Epithelial cell of prostate (primary cell): Measurements from ENCODE around the gene FLG.
"Not testable (repeated sequence)": the region's sequence is repeated elsewhere in the genome, so short reads cannot be mapped to it uniquely, and the experiment has no call there.

Source experiments
- DNase-seq: peaks from one replicate; pipeline ENCODE4 v3.0.0-alpha.2; 2011; ENCODE audit warnings: low read depth, low spot score
- H3K27ac ChIP-seq: fragments of 450-650 bp; 2 replicates; pipeline ENCODE4 v1.5.1; 2017; ENCODE audit warnings: mild to moderate bottlenecking

Gene FLG

DNA sequence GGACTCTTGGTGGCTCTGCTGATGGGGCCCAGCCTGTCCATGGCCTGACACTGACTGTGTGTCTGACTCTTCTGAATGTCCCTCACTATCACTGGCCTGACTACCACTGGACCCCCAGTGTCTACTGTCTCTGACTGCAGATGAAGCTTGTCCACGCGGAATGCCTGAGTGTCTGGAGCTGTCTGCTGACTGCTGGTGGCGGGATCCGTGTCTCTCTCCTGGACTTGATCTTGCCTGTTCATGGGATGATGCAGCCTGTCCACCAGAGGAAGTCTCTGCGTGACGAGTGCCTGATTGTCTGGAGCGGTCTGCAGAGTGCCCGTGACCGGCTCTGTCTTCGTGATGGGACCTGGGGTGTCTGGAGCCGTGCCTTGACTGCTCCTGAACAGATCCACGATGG lies 20.3 kb downstream of the FLG start:
- not testable (repeated sequence) for H3K27ac ChIP-seq, DNase-seq

GRCh38 chr1:152303139-152303872 lies 21.7 kb downstream of the FLG start:
- not testable (repeated sequence) for DNase-seq

GRCh38 chr1:152256394-152256793 lies 68.6 kb downstream of the FLG start:
- not testable (repeated sequence) for DNase-seq, H3K27ac ChIP-seq

More at GRCh38 chr1:152303139-152303872, 21.7 kb downstream of the FLG start:
- H3K27ac ChIP-seq = not testable (repeated sequence)
